ENCODE results near the gene THRAP3. TPM values are rescaled to one million over a fixed set of nuclear protein-coding genes. Genes with fewer than 3 reads are reported as not detected.

The THRAP3 gene
- total and polyA plus RNA-seq, 2 experiments from 2014 or later = 127 to 161 TPM

- TF ChIP-seq CTCF (conservative IDR thresholded peaks at IDR 0.05; ENCODE audit: low read depth in 2 of 2) = no peak
- no peak for TF ChIP-seq ZNF331 (CRISPR knock-in tag; IDR thresholded peaks at IDR 0.05; ENCODE audit: low read depth)
- no peak for TF ChIP-seq ETS1 (IDR thresholded peaks at IDR 0.05)
- no peak for TF ChIP-seq REST (IDR thresholded peaks at IDR 0.05; ENCODE audit: unreplicated experiment)
- no peak for TF ChIP-seq CREB1 (CRISPR knock-in tag; IDR thresholded peaks at IDR 0.05; ENCODE audit: low read depth)
- no peak for TF ChIP-seq STAT1 (IDR thresholded peaks at IDR 0.05; ENCODE audit: unreplicated experiment)
- no peak for TF ChIP-seq POLR2AphosphoS5 (IDR thresholded peaks at IDR 0.05; ENCODE audit: low read depth)
- TF ChIP-seq EZH2 (IDR thresholded peaks at IDR 0.05; ENCODE audit: low read depth, unreplicated experiment) = no peak
Measured at GRCh38 chr1:36327421-36328087, 103.3 kb downstream of the THRAP3 start (continued).

- TF ChIP-seq CREB1 (CRISPR knock-in tag; IDR thresholded peaks at IDR 0.05; ENCODE audit: low read depth) (no peak), JUNB (IDR thresholded peaks at IDR 0.05; ENCODE audit: unreplicated experiment) (no peak), ETS1 (IDR thresholded peaks at IDR 0.05) (no peak)
- H3K4me1 ChIP-seq (ENCODE audit: insufficient read depth) = peaks cover 18% of the 10 kb centered on the region
- H3K4me2 ChIP-seq = no peak overlapping the region
- no peaks in the 10 kb centered on the region for H3K36me3 ChIP-seq (ENCODE audit: insufficient read depth)
- H3K4me3 ChIP-seq = no peak overlapping the region
- H3K4me1 Mint-ChIP-seq = peaks cover 14% of the 10 kb centered on the region
- DNase-seq (ENCODE audit: low spot score) (no peak), ATAC-seq (no peak)
- peaks cover 12% of the 10 kb centered on the region; the same call in 1 of the 2 replicates for H3F3A ChIP-seq (replicated peaks; ENCODE audit: low read depth)
- no peak overlapping the region for H2AFZ ChIP-seq
- no peak overlapping the region for H3K27ac Mint-ChIP-seq
- H3K27ac ChIP-seq (ENCODE audit: low read depth) = no peak overlapping the region
- no peaks in the 10 kb centered on the region for H4K20me1 ChIP-seq (replicated peaks; ENCODE audit: insufficient read depth)
- no peaks in the 10 kb centered on the region for H3K79me2 ChIP-seq (replicated peaks; ENCODE audit: insufficient read depth)
- no peaks in the 10 kb centered on the region for H3K9me3 Mint-ChIP-seq
- H3K4me3 Mint-ChIP-seq = no peak overlapping the region
- H3K9me2 ChIP-seq (ENCODE audit: insufficient read depth) = peaks cover 7% of the 10 kb centered on the region; the same call in 1 of the 2 replicates
- peaks cover 18% of the 10 kb centered on the region for H3K27me3 Mint-ChIP-seq (ENCODE audit: insufficient read depth, low read depth, poor library complexity)
- peaks cover 3% of the 10 kb centered on the region for H3K36me3 Mint-ChIP-seq (ENCODE audit: low read depth)
- H3K27me3 ChIP-seq (ENCODE audit: insufficient read depth) = peaks cover 19% of the 10 kb centered on the region
Measured at GRCh38 chr1:36328088-36328480, 103.8 kb downstream of the THRAP3 start.
